Lower leg skin (tissue), 3 donors: ENCODE data around the gene PLEKHB1.

ENCODE experiments used
- CTCF ChIP-seq, 3 donors: fragments of 450-650 bp; IDR thresholded peaks; one replicate each; pipeline ENCODE4 v1.5.1; 2016; ENCODE audit warnings: antibody characterized with exemption in 3 of 3, mild to moderate bottlenecking in 3 of 3, moderate library complexity in 2 of 3
- POLR2A ChIP-seq, 2 donors: fragments of 450-650 bp; IDR thresholded peaks; one replicate each; pipeline ENCODE4 v1.6.1; 2016 to 2017; ENCODE audit warnings: antibody characterized with exemption in 2 of 2, mild to moderate bottlenecking in 1 of 2, moderate library complexity in 1 of 2

GRCh38 chr11:73650400-73650799 is 4.0 kb downstream of the PLEKHB1 start:
- no peak for TF ChIP-seq POLR2A (IDR thresholded peaks at IDR 0.05)
- no peak for TF ChIP-seq CTCF (IDR thresholded peaks at IDR 0.05)
